Renal cortex interstitium (tissue), 11 donors: ENCODE measurements around the gene ARFGEF2. TPM values are rescaled to one million over a fixed set of nuclear protein-coding genes. Genes with fewer than 3 reads are reported as not detected.

Source experiments
- DNase-seq, 11 donors: peaks; one replicate each; pipeline ENCODE4 v3.0.0-alpha.2; 2013; ENCODE audit warnings: low read depth in 9 of 11, low spot score in 4 of 11; ENCODE audit errors: extremely low read depth in 1 of 11
- polyA plus RNA-seq, 3 donors: library from polyadenylated mRNA; unstranded; fragments of 120-200 nt; gene quantifications; one replicate each; pipeline ENCODE4 v1.2.1, GENCODE V29; 2013; ENCODE audit not compliant: insufficient read length in 3 of 3

Gene ARFGEF2
- polyA plus RNA-seq, 3 donors, result 24.5 to 31.0 (median 28.4) TPM

DNA sequence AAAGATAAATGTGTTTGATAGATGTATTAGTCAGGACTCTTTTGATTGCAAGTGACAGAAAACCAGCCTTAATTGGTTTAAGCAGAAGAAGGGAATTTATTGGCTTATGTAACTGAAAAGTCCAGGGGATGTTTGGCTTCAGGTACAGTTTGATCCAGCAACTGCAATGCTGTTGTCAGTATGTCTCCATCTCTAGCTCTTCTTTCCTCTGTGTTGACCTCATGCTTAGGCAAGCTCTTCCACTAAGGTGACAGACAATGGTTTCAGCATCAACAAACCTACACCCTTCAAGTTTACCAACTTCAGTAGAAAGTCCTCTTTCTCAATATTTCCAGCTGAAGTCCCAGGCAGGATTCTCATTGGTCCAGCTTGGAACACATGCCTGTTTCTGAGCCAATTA lies 28.1 kb upstream of the ARFGEF2 start:
- DNase-seq, result no peak

DNA sequence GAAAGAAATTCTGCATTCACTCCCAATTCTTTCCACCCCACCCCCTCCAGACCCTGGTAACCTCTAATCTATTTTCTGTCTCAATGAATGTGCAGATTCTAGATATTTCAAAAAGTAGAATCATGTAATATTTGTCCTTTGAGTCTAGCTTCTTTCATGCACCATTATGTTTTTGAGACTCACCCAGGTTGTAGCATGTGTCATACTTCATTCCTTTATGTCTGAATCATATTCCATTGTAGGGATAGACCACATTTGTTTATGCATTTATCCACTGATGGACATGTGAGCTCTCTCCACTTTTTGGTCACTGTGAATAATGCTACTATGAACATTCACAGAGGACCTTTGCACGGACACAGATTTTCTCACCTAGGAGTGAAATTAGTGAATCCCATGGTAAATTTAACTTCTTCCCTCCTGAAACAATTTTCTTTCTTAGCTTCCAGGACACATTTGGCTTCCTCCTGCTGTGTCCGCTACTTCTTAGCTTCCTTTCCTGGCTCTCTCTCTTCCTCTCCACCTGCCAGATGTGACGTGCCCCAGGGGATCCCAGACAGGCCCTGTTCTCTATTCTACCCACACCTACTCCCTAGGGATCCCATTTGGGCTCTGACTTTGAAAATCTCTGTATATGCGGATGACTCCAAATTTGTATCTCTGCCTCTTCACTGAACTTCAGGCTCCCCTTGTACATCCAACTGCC lies 24.1 kb upstream of the ARFGEF2 start:
- no peak for DNase-seq

DNA sequence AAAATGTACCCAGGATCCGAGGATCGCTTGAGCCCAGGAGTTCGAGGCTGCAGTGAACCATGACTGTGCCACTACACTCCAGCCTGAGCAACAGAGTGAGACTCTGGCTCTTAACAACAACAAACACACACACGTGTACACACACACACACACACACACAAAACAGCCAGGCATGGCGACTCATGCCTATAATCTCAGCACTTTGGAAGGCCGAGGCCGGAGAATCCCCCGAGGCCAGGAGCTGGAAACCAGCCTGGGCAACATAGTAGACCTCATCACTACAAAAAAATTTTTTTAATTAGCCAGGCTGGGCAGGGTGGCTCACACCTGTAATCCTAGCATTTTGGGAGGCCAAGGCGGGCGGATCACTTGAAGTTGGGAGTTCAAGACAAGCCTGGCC lies 23.3 kb upstream of the ARFGEF2 start:
- no peak for DNase-seq

DNA sequence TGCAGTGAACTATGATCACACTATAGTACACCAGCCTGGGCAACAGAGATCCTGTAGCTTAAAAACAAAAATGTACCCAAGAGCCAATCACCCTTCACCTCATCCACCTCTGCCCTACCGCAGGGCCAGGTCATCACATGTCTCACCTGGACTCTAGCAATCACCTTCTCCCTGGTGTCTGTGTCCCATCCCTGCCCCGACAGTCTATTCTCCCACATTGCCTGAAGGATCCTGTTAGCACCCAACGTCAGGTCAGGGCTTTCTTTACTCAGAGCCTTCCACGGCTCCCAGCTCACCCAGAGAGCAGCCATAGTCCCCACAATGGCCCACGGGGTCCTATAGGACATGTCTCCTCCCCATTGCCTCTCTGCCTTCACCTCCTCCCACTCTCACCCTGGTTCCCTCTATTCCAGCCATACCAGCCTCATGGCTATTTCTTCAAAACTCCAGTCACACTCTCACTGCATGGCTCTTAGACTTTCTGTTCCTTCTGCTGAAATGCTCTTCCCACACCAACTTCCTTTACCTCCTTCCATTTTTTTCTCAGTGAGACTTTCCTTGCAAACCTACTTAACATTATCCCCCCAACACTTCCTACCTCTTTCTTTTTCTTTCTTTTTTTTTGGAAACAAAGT lies 22.5 kb upstream of the ARFGEF2 start:
- no peak for DNase-seq

DNA sequence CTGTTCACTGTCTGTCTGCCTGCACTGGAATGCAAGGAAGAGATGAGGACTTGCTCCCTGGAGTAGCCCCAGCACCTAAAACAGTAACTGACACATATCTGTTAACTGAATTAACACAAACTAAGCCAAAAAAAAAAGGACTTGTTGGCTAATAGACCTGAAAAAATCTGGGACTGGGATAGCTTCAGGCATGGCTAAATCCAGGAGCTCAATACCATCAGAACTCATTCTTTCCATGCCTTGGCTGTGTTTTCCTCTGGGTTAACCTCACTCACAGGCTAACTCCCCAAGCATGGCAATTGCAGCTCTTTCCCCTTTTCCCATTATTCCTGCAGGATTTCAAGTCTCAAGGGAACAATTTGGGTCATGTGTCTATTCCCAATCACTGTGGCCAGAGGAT lies 21.6 kb upstream of the ARFGEF2 start:
- DNase-seq, result no peak

DNA sequence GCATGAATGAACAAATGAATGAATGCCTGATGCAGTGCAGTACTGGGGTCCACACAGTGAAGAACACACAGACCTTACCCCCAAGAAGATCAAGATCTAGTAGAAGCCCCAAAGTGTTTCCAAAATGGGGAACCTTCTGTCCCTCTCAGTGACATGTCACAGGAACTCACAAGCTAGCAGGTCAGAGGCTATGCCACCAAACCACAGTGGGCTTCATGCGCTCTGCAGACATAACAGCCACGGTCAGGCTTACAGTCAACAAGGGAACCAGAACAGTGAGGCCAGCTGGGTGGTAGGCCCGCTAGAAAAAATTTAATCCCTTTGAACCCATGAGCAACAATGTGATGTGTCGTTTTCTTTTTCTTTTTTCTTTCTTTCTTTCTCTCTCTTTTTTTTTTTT lies 20.2 kb upstream of the ARFGEF2 start:
- DNase-seq, result no peak

DNA sequence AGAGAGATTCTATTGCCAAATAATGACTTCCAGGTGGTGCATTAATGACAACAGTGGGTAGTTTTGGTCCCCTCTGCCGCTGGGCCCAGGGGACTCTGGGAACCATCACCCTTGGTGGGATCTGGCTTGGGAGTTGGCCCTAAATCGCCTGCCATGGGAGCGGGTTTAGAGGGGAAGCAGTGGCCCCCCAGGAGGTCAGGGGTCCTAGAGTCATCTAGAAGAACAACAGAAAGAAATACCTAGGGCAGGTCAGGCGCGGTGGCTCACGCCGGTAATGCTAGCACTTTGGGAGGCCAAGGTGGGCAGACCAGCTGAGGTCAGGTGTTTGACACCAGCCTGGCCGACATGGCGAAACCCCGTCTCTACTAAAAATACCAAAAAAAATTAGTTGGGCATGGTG lies 17.8 kb upstream of the ARFGEF2 start:
- no peak for DNase-seq

DNA sequence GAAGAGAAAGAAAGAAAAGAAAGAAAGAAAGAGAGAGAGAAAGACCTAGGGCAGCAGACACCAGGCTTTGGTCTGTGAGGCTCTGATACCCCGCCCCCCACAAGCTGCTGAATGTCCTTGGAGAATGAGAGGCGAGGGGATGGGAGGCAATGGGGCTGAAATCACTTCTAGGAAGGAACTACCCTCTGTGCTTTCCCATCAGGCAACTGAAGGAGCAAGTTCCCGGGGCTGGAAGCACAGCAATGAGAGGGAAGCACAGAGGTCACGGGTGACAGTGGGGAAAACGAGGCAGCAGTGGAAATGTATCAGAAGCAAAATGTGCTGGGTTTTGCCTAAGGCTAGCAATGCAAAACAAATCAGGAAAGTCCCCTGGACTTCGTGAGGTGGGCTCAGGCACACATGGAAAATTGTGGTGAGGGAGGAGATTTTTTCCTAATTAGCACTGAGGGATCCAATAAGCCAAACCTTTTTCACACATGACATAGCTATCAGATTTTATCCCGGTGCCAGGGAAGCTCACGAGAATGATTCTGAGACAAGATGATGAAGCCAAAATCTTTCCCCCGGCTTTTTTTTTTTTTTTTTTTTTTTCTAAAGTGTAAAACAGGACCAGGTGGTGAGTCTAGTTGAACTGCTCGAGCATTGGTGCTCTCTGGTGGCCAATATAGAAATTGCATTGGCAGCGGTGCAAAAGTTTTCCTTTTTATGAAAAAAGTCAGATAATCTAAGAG lies 16.8 kb upstream of the ARFGEF2 start:
- DNase-seq, result peak in 6 of 11 donors; percentile 13 to 47 (median 32)

DNA sequence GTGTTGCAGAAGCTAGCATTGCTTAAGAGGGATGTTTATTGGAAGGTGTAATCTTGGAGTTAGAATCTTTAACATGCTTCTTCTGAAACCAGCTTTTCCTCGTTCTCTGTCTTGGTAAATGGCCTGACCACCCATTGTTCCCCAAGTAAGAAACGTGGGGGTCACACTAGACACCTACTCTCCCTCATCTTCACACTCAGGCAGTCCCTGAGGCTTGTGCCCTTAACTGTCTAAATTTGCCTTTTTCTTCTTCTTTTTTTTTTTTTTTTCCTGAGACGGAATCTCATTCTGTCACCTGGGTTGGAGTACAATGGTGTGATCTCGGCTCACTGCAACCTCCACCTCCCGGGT lies 16.2 kb upstream of the ARFGEF2 start:
- DNase-seq, result no peak

DNA sequence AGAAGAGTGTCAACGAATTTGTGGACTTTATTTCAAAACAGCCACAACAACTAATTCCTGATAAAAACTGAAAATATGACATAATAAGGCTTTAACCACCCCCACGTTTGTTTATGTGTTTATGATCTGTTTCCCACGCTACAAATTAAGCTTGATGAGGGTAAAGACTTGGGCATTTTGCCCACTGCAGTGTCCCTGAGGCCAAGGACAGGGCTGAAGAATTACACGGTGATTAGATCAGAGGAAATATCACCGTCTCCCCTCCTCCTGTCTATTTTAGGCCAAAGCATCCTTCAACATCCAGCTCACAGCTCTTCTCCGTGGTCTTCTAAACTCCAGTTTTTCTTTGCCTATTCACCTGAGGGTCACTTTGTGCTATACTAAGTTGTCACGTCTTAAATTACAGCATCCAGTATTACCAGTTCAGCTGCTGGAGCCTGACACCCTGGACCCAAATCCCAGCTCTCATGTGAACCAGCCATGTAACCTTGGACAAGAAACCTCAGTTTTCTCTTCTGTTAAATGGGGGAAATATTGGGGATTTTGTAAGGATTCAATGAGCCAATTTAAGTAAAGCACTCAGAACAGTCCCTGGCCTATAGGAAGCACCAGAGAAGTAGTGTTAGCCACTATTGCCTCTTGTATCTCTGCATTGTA lies 15.2 kb upstream of the ARFGEF2 start:
- no peak for DNase-seq

DNA sequence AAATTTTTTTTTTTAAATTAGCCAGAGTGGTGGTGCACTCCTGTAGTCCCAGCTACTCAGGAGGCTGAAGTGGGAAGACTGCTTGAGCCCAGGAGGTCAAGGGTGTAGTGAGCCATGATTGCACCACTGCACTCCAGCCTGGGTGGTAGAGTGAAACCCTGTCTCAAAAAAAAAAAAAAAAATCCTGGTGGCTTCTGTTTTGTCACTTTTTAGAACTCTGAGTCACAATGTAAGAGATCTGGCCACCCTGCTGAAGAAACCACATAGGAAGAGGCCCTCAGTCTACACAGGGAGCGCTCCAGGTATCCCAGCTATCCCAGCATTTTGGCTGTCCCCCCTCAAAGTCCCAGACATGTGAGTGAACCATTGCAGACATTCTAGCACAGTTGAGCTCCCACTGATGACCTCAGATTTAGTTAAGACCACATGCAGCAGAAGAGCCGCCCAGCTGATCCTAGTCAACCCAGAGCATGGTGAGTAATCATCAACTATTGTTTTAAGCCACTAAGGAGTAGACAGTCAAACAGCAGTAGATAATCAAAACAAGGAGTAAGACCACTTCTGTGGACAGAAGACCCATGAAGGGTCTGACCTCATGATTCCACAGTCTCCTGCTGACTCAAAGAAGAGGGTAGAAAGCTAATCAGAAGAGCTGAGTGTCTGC lies 12.7 kb upstream of the ARFGEF2 start:
- no peak for DNase-seq

DNA sequence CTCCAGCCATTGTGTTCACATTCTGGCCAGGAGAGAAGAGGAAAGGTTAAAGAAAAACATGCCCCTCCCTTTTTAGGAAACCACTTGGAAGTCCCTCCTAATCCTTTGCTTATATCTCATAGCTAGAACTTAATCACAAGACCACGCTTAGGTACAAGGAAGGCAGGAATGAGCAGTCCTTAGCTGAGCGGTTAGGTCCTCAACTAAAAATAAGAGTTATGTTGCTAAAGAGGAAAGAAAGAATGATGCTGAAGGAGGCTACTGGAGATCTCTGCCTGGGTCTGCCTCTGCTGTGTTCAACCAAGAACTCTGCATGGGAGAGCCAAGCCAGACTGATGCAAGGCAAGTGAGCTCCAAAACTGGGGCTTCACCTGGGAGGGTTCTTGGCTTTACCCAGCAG lies 11.6 kb upstream of the ARFGEF2 start:
- DNase-seq, result no peak

DNA sequence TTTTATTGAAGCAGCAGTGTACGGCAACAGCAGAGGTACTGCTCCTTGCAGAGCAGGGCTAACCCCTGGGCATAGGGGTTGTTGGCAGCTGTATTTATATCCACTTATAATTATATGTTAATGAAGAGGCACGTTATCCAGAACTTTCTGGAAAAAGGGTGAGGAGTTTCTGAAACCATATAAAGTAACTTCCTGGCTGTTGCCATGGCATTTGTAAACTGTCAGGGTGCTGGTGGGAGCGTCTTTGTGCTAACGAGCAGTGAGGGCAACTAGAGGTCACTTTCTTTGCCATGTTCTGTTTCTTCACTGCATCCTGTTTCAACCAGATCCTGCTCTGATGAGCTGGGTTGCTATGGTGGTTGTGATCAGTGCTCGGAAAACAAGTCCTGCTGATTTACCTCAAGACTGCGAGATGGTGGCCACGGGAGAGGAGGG lies 11.1 kb upstream of the ARFGEF2 start:
- DNase-seq, result no peak

DNA sequence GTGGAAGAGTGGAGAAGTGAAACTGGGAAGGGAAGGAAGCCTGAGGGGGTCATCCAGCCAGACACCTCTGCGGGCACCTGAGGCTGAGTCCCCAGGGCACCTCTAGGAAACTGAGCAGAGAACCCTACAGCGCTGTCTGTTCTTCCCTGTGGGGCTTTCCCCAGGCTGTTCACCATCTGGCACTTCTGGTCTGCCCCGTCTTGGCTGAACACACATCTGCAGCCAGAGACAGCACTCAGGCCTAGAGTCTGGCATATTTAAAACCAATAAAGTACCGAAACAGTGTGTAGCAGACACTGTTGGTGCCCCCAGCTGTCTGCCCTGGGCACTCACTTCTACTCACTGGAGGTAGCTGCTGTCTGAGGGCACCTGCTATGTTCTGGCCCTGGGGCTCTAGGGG lies 9.4 kb upstream of the ARFGEF2 start:
- no peak for DNase-seq

DNA sequence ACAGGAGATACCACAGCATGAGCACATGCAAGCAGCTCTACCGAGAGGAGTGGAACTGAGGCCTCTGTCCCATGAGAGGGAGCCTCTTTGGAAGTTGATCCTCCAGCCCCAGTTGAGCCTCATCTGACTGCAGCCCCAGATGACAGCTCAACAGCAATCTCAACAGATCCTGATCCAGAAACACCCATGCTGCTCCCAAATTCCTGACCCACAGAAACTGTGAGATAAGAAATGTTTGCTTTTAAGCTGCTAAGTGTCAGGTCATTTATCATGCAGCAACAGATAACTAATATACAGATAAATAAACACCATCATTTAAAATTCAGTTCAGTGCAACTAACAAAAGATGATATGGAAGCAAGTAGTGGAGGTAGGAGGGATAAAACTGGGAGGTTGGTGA lies 4.8 kb upstream of the ARFGEF2 start:
- DNase-seq, result no peak

DNA sequence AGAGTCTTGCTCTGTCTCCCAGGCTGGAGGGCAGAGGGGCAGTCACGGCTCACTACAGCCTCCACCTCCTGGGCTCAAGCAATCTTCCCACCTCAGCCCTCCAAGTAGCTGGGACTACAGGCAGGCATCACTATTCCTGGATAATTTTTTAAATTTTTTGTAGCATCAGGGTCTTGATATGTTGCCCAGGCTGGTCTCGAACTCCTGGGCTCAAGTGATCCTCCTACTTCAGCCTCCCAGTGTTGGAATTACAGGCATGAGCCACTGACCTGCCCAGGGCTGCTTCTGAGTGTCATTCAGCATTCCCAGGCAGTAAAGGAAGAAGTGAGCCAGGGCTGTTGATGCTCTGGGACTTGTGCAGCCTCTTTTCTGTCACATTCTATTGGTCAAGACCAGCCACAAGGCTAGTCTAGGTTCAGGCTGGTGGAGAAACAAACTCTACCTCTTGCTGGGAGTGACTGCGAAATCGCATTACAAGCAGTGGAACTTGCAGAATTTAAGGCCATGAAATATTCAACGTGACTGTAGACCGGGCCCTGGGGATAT lies 2.1 kb upstream of the ARFGEF2 start:
- no peak for DNase-seq

DNA sequence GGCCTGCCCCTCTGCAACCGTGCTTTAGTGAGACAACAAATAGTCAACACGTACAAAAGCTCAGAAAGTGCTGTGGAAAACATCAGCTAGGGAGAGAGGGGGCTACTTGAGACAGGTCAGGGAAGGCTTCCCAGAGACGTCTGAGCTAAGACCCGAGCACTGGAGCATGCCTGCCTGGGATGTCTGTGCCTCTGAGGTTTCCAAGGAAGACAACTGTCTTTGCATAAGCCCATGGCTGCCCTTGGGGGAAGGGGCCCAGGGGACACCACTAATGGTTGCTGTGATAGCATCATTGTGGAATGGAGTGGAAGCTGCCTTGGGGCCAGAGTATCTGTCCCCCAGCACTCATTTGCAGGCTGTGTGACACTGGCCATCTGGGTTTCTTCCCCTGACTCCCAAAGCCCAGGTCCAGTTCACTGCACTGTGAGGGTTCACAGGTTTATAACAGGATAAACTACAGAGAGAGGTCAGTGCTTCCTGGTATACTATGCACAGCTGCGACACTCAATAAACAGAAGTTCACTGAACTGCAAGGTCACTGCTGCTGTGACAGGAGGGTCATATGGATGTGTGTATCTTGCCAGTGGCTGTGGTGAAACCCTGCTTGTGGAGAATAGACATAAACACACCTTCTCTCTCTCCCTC lies 1.5 kb upstream of the ARFGEF2 start:
- no peak for DNase-seq

DNA sequence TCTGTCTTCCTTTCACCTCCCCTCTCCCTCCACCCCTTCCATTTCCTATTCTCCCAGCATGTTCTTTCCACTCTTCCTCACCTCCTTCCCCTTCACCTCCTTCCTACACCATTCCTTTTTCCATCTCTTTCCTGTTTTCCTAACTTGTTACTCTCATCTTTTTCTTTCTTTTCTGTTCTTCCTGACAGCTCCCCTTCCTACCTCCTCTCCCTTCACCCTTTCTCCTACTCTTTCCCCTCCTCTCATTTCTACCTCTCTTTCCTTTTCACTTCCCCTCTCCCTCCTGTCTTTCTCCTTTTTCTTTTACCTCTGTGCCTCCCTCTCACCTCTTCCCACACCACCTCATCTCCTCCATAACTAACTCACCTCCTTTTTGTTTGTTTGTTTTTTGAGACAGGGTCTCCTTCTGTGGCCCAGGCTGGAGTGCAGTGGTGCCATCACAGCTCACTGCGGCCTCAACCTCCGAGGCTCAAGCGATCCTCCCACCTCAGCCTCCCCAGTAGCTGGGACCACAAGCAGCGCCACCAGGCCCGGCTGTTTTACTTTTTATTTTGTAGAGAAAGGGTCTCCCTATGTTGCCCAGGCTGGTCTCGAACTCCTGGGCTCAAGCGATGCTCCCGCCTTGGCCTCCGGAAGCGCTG lies 864 bp upstream of the ARFGEF2 start:
- no peak for DNase-seq
